HepG2 (cell line): Measurements from ENCODE around the gene MAVS. TPM values are rescaled to one million over a fixed set of nuclear protein-coding genes. Genes with fewer than 3 reads are reported as not detected.

ENCODE experiments used
- ASH2L ChIP-seq: fragments of 300-600, 200-600 bp; sonication (generic); IDR thresholded peaks from 2 replicates; pipeline ENCODE4 v1.7.0; 2017; ENCODE audit warnings: low read depth, mild to moderate bottlenecking, moderate library complexity, mixed read lengths, low read length; ENCODE audit not compliant: insufficient read length
- DNMT1 ChIP-seq: sonication (generic); formaldehyde crosslinking; IDR thresholded peaks from 2 replicates; pipeline ENCODE4 v1.5.1; 2020; ENCODE audit warnings: mild to moderate bottlenecking, missing genetic modification reagents
- DNMT3B ChIP-seq: conservative IDR thresholded peaks from 2 replicates; pipeline ENCODE4 v1.6.1; 2016; ENCODE audit warnings: missing biosample characterization, control low read depth
- GATAD2A ChIP-seq: IDR thresholded peaks from 2 replicates; pipeline ENCODE4 v1.6.1; 2016
- KDM5B ChIP-seq: sonication (generic); formaldehyde crosslinking; IDR thresholded peaks from 2 replicates; pipeline ENCODE4 v1.4.0; 2020; ENCODE audit warnings: missing genetic modification reagents, mild to moderate bottlenecking, borderline replicate concordance
- KLF12 ChIP-seq: sonication (generic); formaldehyde crosslinking; IDR thresholded peaks from 2 replicates; pipeline ENCODE4 v1.4.0; 2020; ENCODE audit warnings: missing genetic modification reagents, borderline replicate concordance
- KLF6 ChIP-seq: IDR thresholded peaks from 2 replicates; pipeline ENCODE4 v1.8.0; 2016; ENCODE audit warnings: missing biosample characterization, missing genetic modification reagents
- PHF5A ChIP-seq: IDR thresholded peaks from one replicate; pipeline ENCODE4 v1.6.1; 2018; ENCODE audit warnings: low read depth, missing genetic modification reagents; ENCODE audit not compliant: unreplicated experiment
- PTBP1 ChIP-seq: fragments of 200-400 bp; formaldehyde crosslinking; IDR thresholded peaks from 2 replicates; pipeline ENCODE4 v1.6.1; 2018; ENCODE audit warnings: low read length, low read depth; ENCODE audit not compliant: poor library complexity, severe bottlenecking
- REL ChIP-seq: sonication (generic); formaldehyde crosslinking; conservative IDR thresholded peaks from 2 replicates; pipeline ENCODE4 v1.8.0; 2022; ENCODE audit warnings: mild to moderate bottlenecking, missing genetic modification reagents, moderate library complexity
- REXO4 ChIP-seq: sonication (generic); formaldehyde crosslinking; IDR thresholded peaks from 2 replicates; pipeline ENCODE4 v1.8.0; 2022; ENCODE audit warnings: missing genetic modification reagents, mild to moderate bottlenecking, borderline replicate concordance
- SOX13 ChIP-seq, 3 experiments: fragments of 450-650 bp in 1 of 3; sonication (generic) in 1 of 3; formaldehyde crosslinking in 1 of 3; IDR thresholded peaks in 2 of 3; conservative IDR thresholded peaks in 1 of 3; 2 replicates each; pipeline versions ENCODE4 v1.5.0 to v1.6.1; 2016 to 2020; ENCODE audit warnings: antibody characterized with exemption in 1 of 3, mild to moderate bottlenecking in 1 of 3, missing compliant biosample characterization in 1 of 3, missing genetic modification reagents in 1 of 3, moderate library complexity in 1 of 3
- SSRP1 ChIP-seq: IDR thresholded peaks from 2 replicates; pipeline ENCODE4 v1.6.1; 2016; ENCODE audit warnings: control low read depth
- U2AF1 ChIP-seq: fragments of 200-400 bp; formaldehyde crosslinking; optimal IDR thresholded peaks from 2 replicates; pipeline ENCODE3; 2017; ENCODE audit warnings: mild to moderate bottlenecking, low read depth, low read length
- ZBTB38 ChIP-seq: sonication (generic); formaldehyde crosslinking; IDR thresholded peaks from 2 replicates; pipeline ENCODE4 v1.5.1; 2020; ENCODE audit warnings: mild to moderate bottlenecking, missing genetic modification reagents
- ZNF263 ChIP-seq: sonication (generic); formaldehyde crosslinking; IDR thresholded peaks from 2 replicates; pipeline ENCODE4 v1.4.0; 2020; ENCODE audit warnings: missing genetic modification reagents
- ZNF264 ChIP-seq: sonication (generic); formaldehyde crosslinking; IDR thresholded peaks from 2 replicates; pipeline ENCODE4 v1.4.0; 2020; ENCODE audit warnings: missing genetic modification reagents
- ZNF589 ChIP-seq: sonication (generic); formaldehyde crosslinking; conservative IDR thresholded peaks from 2 replicates; pipeline ENCODE4 v1.8.0; 2022; ENCODE audit warnings: mild to moderate bottlenecking, moderate library complexity, missing genetic modification reagents
- ZNF605 ChIP-seq: sonication (generic); formaldehyde crosslinking; IDR thresholded peaks from 2 replicates; pipeline ENCODE4 v1.8.0; 2022; ENCODE audit warnings: mild to moderate bottlenecking, missing genetic modification reagents
- ZNF616 ChIP-seq: sonication (generic); formaldehyde crosslinking; IDR thresholded peaks from 2 replicates; pipeline ENCODE4 v1.5.0; 2020; ENCODE audit warnings: low read depth, mild to moderate bottlenecking, missing genetic modification reagents
- ZNF841 ChIP-seq: sonication (generic); formaldehyde crosslinking; IDR thresholded peaks from 2 replicates; pipeline ENCODE4 v1.8.1; 2023; ENCODE audit warnings: missing genetic modification reagents, borderline replicate concordance
- polyA plus RNA-seq, 8 experiments: library from polyadenylated mRNA; depleted of rRNA in 3 of 8; stranded (reverse) in 7 of 8; unstranded in 1 of 8; fragments of >200 nt; fragmentation: Illumina TruSeq in 4 of 8; extraction: Trizol in 4 of 8; gene quantifications; 2 replicates each; pipeline versions ENCODE4 v1.2.1 to v1.2.3, GENCODE V29; 2011 to 2016; ENCODE audit warnings: low read depth in 4 of 8, missing spikeins in 1 of 8, mixed read lengths in 1 of 8; ENCODE audit not compliant: insufficient read depth in 1 of 8
- total RNA-seq, 5 experiments: library from RNA; depleted of rRNA; stranded (reverse); fragments of >200 nt; fragmentation: Illumina TruSeq; extraction: Trizol; gene quantifications; 2 replicates each; pipeline ENCODE4 v1.2.3, GENCODE V29; 2016; ENCODE audit warnings: low read depth in 1 of 5
- TF ChIP-seq, protein P1 (sequence below): sonication (generic); formaldehyde crosslinking; IDR thresholded peaks from 2 replicates; pipeline ENCODE4 v1.5.1; 2020; ENCODE audit warnings: mild to moderate bottlenecking, moderate library complexity, missing genetic modification reagents
- TF ChIP-seq, protein P2 (sequence below): sonication (generic); formaldehyde crosslinking; IDR thresholded peaks from 2 replicates; pipeline ENCODE4 v1.9.0; 2021; ENCODE audit warnings: missing genetic modification reagents, borderline replicate concordance
- TF ChIP-seq, protein P3 (sequence below): sonication (generic); formaldehyde crosslinking; IDR thresholded peaks from 2 replicates; pipeline ENCODE4 v1.5.0; 2020; ENCODE audit warnings: missing genetic modification reagents
- TF ChIP-seq, protein P4 (sequence below): sonication (generic); formaldehyde crosslinking; IDR thresholded peaks from 2 replicates; pipeline ENCODE4 v1.5.0; 2020; ENCODE audit warnings: mild to moderate bottlenecking, missing genetic modification reagents

MAVS gene
- total and polyA plus RNA-seq, 2 of the 13 experiments (the other 11 are each of a cell fraction or from before 2014, with no cell fraction given), result 27.3 to 36.6 TPM

DNA sequence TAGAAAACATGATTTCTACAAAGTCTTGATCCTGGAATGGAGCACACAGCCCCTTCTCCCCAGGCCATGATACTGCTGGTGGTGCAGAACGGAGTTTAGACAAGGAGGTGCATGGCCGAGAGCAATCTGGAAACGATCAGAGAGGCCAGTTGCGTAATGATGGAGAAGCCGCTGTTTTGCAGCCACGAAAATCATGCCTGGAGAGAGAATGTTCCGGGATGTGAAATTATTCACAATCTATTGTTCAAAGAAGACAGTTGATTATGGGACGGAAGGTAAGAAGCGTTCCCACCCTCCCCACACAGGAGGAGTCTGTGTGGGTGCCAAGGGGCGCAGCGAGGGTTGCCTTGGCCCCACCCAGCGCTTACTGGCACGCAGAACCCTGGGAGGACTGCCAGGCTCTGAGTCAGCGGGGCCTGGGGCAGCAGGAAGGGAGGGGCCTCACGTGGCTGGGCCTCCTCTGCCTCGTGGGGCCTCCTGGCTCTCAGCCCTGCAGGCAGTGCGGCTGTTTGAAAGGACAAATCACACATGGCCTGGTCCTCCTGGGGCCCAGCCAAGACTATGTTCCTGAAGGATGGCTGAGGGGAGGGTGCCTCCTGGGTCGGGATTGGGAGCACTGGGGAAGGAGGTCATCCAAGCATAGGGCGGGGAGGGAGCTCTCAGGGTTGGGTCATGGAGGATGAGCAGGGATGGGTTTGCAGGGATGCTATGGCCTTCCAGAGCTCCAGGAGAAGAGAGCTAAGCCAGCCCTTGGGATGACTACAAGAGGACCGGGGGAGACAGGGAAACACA lies 35.0 kb upstream of the MAVS start (continued):
- TF ChIP-seq, protein P1, sequence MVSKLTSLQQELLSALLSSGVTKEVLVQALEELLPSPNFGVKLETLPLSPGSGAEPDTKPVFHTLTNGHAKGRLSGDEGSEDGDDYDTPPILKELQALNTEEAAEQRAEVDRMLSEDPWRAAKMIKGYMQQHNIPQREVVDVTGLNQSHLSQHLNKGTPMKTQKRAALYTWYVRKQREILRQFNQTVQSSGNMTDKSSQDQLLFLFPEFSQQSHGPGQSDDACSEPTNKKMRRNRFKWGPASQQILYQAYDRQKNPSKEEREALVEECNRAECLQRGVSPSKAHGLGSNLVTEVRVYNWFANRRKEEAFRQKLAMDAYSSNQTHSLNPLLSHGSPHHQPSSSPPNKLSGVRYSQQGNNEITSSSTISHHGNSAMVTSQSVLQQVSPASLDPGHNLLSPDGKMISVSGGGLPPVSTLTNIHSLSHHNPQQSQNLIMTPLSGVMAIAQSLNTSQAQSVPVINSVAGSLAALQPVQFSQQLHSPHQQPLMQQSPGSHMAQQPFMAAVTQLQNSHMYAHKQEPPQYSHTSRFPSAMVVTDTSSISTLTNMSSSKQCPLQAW (CRISPR knock-in tag), result peak; percentile 97
- 0 out of 2 replicates have a peak, but pooled peaks have one; percentile 73 for TF ChIP-seq ZNF841 (CRISPR knock-in tag)
- peak; percentile 98 for TF ChIP-seq KDM5B
- TF ChIP-seq DNMT1 (CRISPR knock-in tag), result 0 out of 2 replicates have a peak, but pooled peaks have one; percentile 15
- peak; percentile 94 for TF ChIP-seq ZNF616 (CRISPR knock-in tag)
- TF ChIP-seq ZNF589 (CRISPR knock-in tag), result peak; percentile 99
- no peak; the same call in 1 of the 2 replicates for TF ChIP-seq SOX13 (IDR thresholded peaks at IDR 0.05)
- TF ChIP-seq SOX13 (CRISPR knock-in tag; conservative IDR thresholded peaks at IDR 0.05 in 1 of 2, IDR thresholded peaks at IDR 0.05 in 1 of 2), result peak in 1 of 2 experiments; percentile 85; a peak in 2 of 4 replicates
- TF ChIP-seq, protein P2, sequence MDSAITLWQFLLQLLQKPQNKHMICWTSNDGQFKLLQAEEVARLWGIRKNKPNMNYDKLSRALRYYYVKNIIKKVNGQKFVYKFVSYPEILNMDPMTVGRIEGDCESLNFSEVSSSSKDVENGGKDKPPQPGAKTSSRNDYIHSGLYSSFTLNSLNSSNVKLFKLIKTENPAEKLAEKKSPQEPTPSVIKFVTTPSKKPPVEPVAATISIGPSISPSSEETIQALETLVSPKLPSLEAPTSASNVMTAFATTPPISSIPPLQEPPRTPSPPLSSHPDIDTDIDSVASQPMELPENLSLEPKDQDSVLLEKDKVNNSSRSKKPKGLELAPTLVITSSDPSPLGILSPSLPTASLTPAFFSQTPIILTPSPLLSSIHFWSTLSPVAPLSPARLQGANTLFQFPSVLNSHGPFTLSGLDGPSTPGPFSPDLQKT (CRISPR knock-in tag), result peak; percentile 57; the same call in 1 of the 2 replicates
- no peak for TF ChIP-seq REXO4 (CRISPR knock-in tag)
- peak; percentile 91 for TF ChIP-seq PTBP1
- peak; percentile 97 for TF ChIP-seq GATAD2A (CRISPR knock-in tag)
- peak; percentile 98 for TF ChIP-seq ZNF605 (CRISPR knock-in tag)
- peak; percentile 72 for TF ChIP-seq U2AF1
- peak; percentile 96 for TF ChIP-seq ZNF264 (CRISPR knock-in tag)
- peak; percentile 86 for TF ChIP-seq SSRP1
- peak; percentile 99 for TF ChIP-seq KLF6 (CRISPR knock-in tag)
- peak; percentile 55 for TF ChIP-seq PHF5A (CRISPR knock-in tag)
- peak; percentile 94 for TF ChIP-seq ZBTB38 (CRISPR knock-in tag)
- peak; percentile 87; the same call in 1 of the 2 replicates for TF ChIP-seq REL
- TF ChIP-seq, protein P3, sequence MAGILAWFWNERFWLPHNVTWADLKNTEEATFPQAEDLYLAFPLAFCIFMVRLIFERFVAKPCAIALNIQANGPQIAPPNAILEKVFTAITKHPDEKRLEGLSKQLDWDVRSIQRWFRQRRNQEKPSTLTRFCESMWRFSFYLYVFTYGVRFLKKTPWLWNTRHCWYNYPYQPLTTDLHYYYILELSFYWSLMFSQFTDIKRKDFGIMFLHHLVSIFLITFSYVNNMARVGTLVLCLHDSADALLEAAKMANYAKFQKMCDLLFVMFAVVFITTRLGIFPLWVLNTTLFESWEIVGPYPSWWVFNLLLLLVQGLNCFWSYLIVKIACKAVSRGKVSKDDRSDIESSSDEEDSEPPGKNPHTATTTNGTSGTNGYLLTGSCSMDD (CRISPR knock-in tag), result no peak; the same call in 1 of the 2 replicates
- TF ChIP-seq, protein P4, sequence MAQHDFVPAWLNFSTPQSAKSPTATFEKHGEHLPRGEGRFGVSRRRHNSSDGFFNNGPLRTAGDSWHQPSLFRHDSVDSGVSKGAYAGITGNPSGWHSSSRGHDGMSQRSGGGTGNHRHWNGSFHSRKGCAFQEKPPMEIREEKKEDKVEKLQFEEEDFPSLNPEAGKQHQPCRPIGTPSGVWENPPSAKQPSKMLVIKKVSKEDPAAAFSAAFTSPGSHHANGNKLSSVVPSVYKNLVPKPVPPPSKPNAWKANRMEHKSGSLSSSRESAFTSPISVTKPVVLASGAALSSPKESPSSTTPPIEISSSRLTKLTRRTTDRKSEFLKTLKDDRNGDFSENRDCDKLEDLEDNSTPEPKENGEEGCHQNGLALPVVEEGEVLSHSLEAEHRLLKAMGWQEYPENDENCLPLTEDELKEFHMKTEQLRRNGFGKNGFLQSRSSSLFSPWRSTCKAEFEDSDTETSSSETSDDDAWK (CRISPR knock-in tag), result no peak
- TF ChIP-seq KLF12, result peak; percentile 94; the same call in 1 of the 2 replicates
- TF ChIP-seq DNMT3B (CRISPR knock-in tag), result peak; percentile 99
- peak; percentile 76 for TF ChIP-seq ASH2L
- peak; percentile 98 for TF ChIP-seq ZNF263
